HG02938 (cell line): ENCODE data around the gene TOMM20L.
"Not testable (repeated sequence)": the region's sequence is repeated elsewhere in the genome, so short reads cannot be mapped to it uniquely, and the experiment has no call there.

ENCODE experiments used
- ATAC-seq: cut with Tn5 transposase; IDR thresholded peaks from one replicate; pipeline ENCODE4 v1.9.1; 2021; ENCODE audit warnings: mild to moderate bottlenecking, moderate library complexity; ENCODE audit not compliant: unreplicated experiment

Gene TOMM20L

GRCh38 chr14:58395812-58396788 is at the start of gene TOMM20L:
Gene TOMM20L (plus strand): TSS chr14:58395930. CDS start chr14:58395958, 28 bp downstream.
- ATAC-seq, result peak; percentile 83

GRCh38 chr14:58353516-58354299 is 42.0 kb upstream of the TOMM20L start:
- no peak for ATAC-seq

GRCh38 chr14:58354808-58355207 is 40.9 kb upstream of the TOMM20L start:
- no peak for ATAC-seq

GRCh38 chr14:58356268-58356667 is 39.5 kb upstream of the TOMM20L start:
- no peak for ATAC-seq

- ATAC-seq, result not testable (repeated sequence)
Observed at GRCh38 chr14:58362272-58362671, 33.5 kb upstream of the TOMM20L start.

DNA sequence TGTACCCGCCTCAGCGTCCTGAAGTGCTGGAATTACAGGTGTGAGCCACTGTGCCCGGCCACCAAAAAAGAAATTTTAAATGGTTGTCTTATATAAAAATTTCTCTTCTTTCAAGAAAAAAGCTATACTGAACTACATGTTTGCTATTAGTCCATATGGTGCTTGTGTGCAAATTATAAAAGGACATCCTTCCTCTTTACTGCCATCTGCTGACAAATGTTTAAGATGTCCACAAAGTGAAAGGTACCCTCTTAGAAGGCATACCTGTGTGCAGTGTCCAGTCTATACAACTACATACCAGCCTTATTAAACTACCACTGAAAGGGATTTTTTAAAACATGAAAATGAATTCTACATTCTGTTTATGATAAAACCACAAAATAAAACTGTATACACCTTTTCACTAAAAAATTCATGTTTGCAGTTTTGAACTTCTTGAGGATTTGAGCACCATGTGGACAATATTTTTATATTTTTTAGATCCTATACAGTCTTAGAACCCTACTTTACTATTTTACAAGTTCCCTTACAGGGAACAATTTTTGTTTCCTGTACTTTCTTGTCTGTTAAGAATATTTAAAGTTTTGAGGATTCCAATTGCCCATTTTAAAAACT is 32.8 kb upstream of the TOMM20L start:
- ATAC-seq, result no peak

DNA sequence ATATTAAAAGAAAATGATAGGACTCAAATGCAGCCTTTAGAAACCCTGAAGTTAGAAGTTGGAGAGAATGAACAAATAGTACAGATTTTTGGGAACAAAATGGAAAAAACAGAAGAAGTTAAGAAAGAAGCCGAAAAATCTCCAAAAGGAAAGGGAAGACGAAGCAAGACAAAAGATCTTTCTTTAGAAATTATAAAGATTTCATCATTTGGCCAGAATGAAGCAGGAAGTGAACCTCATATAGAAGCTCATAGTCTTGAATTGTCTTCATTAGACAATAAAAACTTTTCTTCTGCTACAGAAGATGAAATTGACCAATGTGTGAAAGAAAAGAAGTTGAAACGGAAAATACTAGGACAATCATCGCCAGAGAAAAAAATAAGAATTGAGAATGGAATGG is 31.4 kb upstream of the TOMM20L start:
- no peak for ATAC-seq

- no peak for ATAC-seq
Observed at GRCh38 chr14:58367296-58367695, 28.4 kb upstream of the TOMM20L start.

DNA sequence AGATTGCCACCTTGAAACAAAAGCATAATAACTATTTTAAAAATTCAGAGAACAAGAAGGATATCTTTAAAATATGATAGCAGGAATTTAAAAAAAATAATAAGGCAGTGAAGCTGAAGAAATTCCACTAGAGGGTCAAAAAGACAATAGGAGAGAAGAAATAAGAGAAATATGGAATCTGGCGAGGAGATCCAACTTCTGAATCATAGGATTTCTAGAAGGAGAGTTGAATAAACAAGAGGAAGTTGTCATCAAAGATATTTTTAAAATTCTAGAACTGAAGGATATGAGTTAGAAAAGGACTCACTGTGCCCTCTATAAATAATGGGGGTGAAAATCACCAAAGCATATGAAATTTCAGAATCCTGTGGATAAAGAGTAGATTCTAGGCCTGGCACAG is 26.8 kb upstream of the TOMM20L start:
- no peak for ATAC-seq

DNA sequence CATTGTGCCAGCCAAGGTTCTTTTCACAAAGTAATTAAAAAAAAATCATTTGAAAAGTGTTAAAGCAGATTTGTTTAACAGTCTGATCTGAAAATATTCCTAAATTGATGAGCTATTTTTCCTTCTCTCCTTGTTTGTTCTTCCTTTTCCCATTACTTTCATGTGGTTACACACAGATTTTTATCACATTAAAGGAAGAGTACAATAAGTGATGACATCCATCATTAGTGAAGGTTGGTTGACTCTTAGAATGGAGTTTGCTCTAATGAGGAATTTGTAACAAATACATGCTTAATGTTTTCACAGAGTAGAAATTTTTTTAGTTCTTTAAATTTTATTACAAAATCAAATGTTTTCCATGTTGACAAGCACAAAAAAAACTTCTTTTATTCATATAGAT is 18.9 kb upstream of the TOMM20L start:
- no peak for ATAC-seq

GRCh38 chr14:58390830-58391229 is 4.9 kb upstream of the TOMM20L start:
- no peak for ATAC-seq

GRCh38 chr14:58395562-58395811 is 243 bp upstream of the TOMM20L start:
- ATAC-seq, result no peak

DNA sequence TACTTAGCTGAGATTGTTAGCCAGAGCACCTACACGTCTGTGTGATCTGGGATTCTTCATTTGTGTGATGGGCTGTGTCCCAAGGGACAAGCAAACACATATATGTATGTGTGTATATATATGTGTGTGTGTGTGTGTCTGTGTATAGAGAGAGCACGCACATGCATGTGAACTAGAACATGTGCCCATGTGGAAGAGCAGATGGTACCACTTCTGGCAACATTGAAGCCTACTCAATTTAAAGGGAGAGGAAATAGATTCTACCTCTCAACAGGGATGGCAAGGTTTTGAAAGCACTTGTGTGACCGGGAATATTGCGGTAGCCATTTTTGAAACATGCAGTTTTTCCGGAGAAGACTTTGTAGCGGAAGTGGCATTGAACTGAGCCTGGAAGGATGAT is 1.4 kb downstream of the TOMM20L start:
- ATAC-seq, result no peak

- no peak for ATAC-seq
Observed at GRCh38 chr14:58398495-58398894, 2.8 kb downstream of the TOMM20L start.

DNA sequence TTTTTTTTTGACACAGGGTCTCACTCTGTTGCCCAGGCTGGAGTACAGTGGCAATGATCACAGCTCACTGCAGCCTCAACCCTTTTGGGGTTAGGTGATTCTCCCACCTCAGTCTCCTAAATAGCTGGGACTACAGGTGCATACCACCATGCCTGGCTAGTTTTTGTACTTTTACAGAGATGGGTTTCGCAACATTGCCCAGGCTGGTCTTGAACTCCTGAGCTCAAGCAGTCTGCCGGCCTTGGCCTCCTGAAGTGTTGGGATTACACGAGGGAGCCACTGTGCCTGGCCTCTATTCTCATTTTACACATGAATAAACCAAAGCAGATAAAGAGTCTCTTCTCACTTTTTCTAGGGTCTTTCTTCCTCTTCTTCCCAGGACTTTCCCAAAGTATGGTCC is 3.2 kb downstream of the TOMM20L start:
- no peak for ATAC-seq

GRCh38 chr14:58401587-58401986 is 5.9 kb downstream of the TOMM20L start:
- no peak for ATAC-seq

DNA sequence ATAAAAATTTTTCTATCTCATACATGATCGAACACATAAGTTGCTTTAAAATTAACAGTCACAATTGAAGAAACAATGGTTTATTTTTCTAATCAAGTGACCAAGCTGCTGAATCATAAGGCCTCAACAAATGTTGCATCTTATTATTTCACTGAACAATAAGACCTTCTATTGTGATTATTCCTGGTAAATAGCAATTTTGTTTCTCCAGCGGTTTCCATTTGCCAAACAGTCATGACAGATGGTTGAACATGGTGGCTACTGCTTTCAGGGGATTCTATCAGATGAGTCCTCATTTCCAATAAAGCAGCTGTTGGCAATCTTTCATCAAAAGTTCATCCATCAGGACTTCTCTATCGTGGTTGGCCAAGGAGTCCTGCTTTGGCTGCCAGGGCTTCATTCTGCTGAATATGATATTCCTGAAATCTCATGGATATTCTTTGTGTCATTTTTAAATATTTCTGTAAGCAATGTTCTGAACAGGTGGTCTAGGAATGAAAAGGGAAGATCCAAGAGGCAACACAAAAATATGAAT is 13.0 kb downstream of the TOMM20L start:
- ATAC-seq, result no peak

- ATAC-seq, result no peak
Observed at GRCh38 chr14:58414845-58415244, 19.1 kb downstream of the TOMM20L start.

- ATAC-seq, result no peak
Observed at GRCh38 chr14:58415636-58416547, 20.2 kb downstream of the TOMM20L start.

GRCh38 chr14:58416934-58417333 is 21.2 kb downstream of the TOMM20L start:
- ATAC-seq, result not testable (repeated sequence)
